HUES6 (cell line): ENCODE results near the gene MAP2K1.
"Not testable (repeated sequence)": the region's sequence is repeated elsewhere in the genome, so short reads cannot be mapped to it uniquely, and the experiment has no call there.

Source experiments
- H3K27ac ChIP-seq: 2 replicates; pipeline ENCODE4 v1.7.0; 2013; ENCODE audit warnings: low read depth, mild to moderate bottlenecking, low read length, inconsistent platforms
- H3K27me3 ChIP-seq: 2 replicates; pipeline ENCODE4 v1.6.1; 2013; ENCODE audit warnings: low read length; ENCODE audit not compliant: control insufficient read depth, insufficient read depth
- H3K36me3 ChIP-seq: 2 replicates; pipeline ENCODE4 v1.6.1; 2013; ENCODE audit warnings: low read length; ENCODE audit not compliant: control insufficient read depth, insufficient read depth
- H3K4me1 ChIP-seq: 2 replicates; pipeline ENCODE4 v1.6.1; 2013; ENCODE audit warnings: low read length; ENCODE audit not compliant: control insufficient read depth, insufficient read depth
- H3K4me3 ChIP-seq: 2 replicates; pipeline ENCODE4 v1.5.1; 2013; ENCODE audit warnings: low read depth, low read length
- H3K9ac ChIP-seq: one replicate; pipeline ENCODE4 v1.6.1; 2013; ENCODE audit warnings: mild to moderate bottlenecking, low read length
- H3K9me3 ChIP-seq: 2 replicates; pipeline ENCODE4 v1.6.1; 2013; ENCODE audit warnings: low read depth, low read length; ENCODE audit not compliant: control insufficient read depth, insufficient read depth

MAP2K1 gene

GRCh38 chr15:66459818-66460615 is 73.3 kb downstream of the MAP2K1 start:
- Histone ChIP-seq H3K36me3 (peaks cover 11% of the 10 kb centered on the region), H3K9me3 (0 out of 2 replicates have a peak, but pooled peaks cover 2% of the 10 kb centered on the region), H3K9ac (no peak overlapping the region), H3K4me1 (peaks cover 22% of the 10 kb centered on the region), H3K4me3 (no peak overlapping the region), H3K27me3 (no peaks in the 10 kb centered on the region), H3K27ac (no peak overlapping the region)

GRCh38 chr15:66461294-66461693 is 74.6 kb downstream of the MAP2K1 start:
- not testable (repeated sequence) for H3K4me3 ChIP-seq, H3K27me3 ChIP-seq, H3K27ac ChIP-seq, H3K9me3 ChIP-seq, H3K9ac ChIP-seq
- Histone ChIP-seq H3K4me1 (peaks cover 22% of the 10 kb centered on the region), H3K36me3 (peaks cover 11% of the 10 kb centered on the region)

DNA sequence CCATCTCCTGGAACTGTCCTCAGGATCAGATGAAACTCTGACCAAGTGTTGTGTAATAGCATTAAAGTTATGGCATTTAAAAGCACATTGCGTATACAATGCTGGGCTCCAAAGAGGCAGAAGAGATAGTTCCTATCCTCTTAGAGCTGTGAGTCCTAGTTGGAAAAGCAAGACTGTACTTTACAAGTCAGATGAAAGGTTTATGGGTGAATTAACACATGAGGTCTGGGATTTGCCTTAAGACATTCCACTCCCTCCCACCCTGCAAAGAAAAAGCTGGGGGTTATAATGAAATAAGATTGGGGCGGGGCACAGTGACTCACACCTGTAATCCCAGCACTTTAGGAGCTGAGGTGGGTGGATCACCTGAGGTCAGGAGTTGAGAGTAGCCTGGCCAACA is 75.2 kb downstream of the MAP2K1 start:
- Histone ChIP-seq H3K4me3 (no peak overlapping the region), H3K27ac (0 out of 2 replicates have a peak overlapping the region, but pooled peaks have one; percentile 18), H3K27me3 (no peaks in the 10 kb centered on the region), H3K9ac (no peak overlapping the region), H3K4me1 (peaks cover 22% of the 10 kb centered on the region), H3K9me3 (0 out of 2 replicates have a peak, but pooled peaks cover 14% of the 10 kb centered on the region), H3K36me3 (peaks cover 9% of the 10 kb centered on the region)

- Histone ChIP-seq H3K36me3 (peaks cover 9% of the 10 kb centered on the region), H3K4me3 (no peak overlapping the region), H3K9ac (no peak overlapping the region), H3K27ac (peak overlapping the region; percentile 1; the same call in 1 of the 2 replicates), H3K27me3 (no peaks in the 10 kb centered on the region), H3K4me1 (peaks cover 22% of the 10 kb centered on the region), H3K9me3 (0 out of 2 replicates have a peak, but pooled peaks cover 14% of the 10 kb centered on the region)
Observed at GRCh38 chr15:66462627-66463026, 75.9 kb downstream of the MAP2K1 start.

- H3K27me3 ChIP-seq, H3K9ac ChIP-seq, H3K27ac ChIP-seq, H3K4me3 ChIP-seq: not testable (repeated sequence)
- H3K9me3 ChIP-seq: 0 out of 2 replicates have a peak, but pooled peaks cover 14% of the 10 kb centered on the region
- H3K36me3 ChIP-seq: peaks cover 13% of the 10 kb centered on the region
- H3K4me1 ChIP-seq: peaks cover 31% of the 10 kb centered on the region
Observed at GRCh38 chr15:66465294-66465693, 78.6 kb downstream of the MAP2K1 start.

GRCh38 chr15:66467162-66468040 is 80.7 kb downstream of the MAP2K1 start:
- Histone ChIP-seq H3K9me3 (0 out of 2 replicates have a peak, but pooled peaks cover 14% of the 10 kb centered on the region), H3K4me1 (peaks cover 40% of the 10 kb centered on the region), H3K36me3 (peaks cover 13% of the 10 kb centered on the region)
- H3K27me3 ChIP-seq, H3K27ac ChIP-seq, H3K9ac ChIP-seq, H3K4me3 ChIP-seq: not testable (repeated sequence)

DNA sequence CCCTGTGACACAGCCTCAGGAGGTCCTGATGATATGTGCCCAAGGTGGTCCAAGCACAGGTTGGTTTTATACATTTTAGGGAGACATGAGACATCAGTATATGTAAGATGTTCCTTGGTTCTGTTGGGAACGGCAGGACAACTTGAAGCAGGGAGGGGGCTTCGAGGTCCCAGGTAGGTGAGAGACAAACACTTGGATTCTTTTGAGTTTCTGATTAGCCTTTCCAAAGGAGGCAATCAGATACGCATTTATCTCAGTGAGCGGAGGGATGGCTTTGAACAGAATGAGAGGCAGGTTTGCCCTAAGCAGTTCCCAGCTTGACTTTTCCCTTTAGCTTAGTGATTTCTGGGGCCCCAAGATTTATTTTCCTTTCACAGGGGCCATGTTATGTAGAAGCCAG is 84.1 kb downstream of the MAP2K1 start:
- Histone ChIP-seq H3K9ac (peak overlapping the region; percentile 34), H3K4me1 (peaks cover 60% of the 10 kb centered on the region), H3K27ac (peak overlapping the region; percentile 81; the same call in 1 of the 2 replicates)
- H3K4me3 ChIP-seq, H3K27me3 ChIP-seq, H3K36me3 ChIP-seq, H3K9me3 ChIP-seq: not testable (repeated sequence)

DNA sequence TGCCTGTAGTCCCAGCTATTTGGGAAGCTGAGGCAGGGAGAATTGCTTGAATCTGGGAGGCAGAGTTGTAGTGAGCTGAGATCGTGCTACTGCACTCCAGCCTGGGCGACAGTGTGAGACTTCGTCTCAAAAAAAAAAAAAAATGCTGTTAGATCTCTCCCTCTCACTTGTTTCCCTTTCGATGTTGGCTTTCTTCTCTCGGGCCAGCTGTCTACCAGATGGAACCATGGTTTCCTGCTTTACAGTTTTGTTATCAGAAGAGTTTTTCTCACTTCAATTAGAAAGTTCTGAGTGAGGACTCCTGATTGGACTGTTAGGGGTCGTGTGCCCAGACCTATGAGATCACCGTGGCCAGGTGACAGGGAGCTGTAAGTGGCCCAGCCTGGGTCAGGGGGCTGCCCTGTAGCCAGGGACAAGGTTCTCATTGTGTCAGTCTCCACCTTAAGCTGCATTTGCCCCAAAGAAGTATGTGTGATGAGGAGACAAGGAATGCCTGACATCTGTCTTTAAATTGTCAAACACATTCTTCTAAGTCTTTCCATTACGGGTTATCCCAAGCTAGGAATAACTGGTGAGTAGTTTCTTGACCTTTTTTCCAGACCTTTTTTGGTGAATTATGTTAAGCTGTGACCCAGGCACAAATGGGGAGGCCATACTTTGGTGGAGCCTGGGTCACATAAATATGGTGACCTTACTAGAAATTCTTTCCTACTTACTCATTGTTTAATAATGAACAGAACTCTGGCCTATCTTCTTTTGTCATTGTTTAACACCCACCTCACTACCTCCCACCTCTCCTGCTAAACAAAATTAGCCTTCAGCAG is 85.7 kb downstream of the MAP2K1 start:
- Histone ChIP-seq H3K4me1 (peaks cover 74% of the 10 kb centered on the region), H3K27ac (peak overlapping the region; percentile 83), H3K36me3 (peaks cover 4% of the 10 kb centered on the region), H3K9me3 (no peaks in the 10 kb centered on the region), H3K27me3 (no peaks in the 10 kb centered on the region), H3K9ac (peak overlapping the region; percentile 54), H3K4me3 (peak overlapping the region; percentile 22; the same call in 1 of the 2 replicates)

- no peaks in the 10 kb centered on the region for H3K27me3 ChIP-seq
- peak overlapping the region; percentile 24 for H3K9ac ChIP-seq
- H3K4me1 ChIP-seq: peaks cover 74% of the 10 kb centered on the region
- H3K27ac ChIP-seq: peak overlapping the region; percentile 83
- H3K4me3 ChIP-seq: peak overlapping the region; percentile 15; the same call in 1 of the 2 replicates
- no peaks in the 10 kb centered on the region for H3K36me3 ChIP-seq
- H3K9me3 ChIP-seq: no peaks in the 10 kb centered on the region
Observed at GRCh38 chr15:66474135-66474534, 87.4 kb downstream of the MAP2K1 start.

GRCh38 chr15:66474963-66475362 is 88.3 kb downstream of the MAP2K1 start:
- H3K27ac ChIP-seq: no peak overlapping the region
- H3K9ac ChIP-seq: no peak overlapping the region
- H3K27me3 ChIP-seq: no peaks in the 10 kb centered on the region
- no peaks in the 10 kb centered on the region for H3K9me3 ChIP-seq
- no peak overlapping the region for H3K4me3 ChIP-seq
- peaks cover 68% of the 10 kb centered on the region for H3K4me1 ChIP-seq
- no peaks in the 10 kb centered on the region for H3K36me3 ChIP-seq
